OCI-LY3 (cell line): ENCODE data around the gene C8G.

Experiments
- EZH2phosphoT487 ChIP-seq: fragments of 200-600 bp; shearing (Covaris generic); IDR thresholded peaks from 2 replicates; pipeline ENCODE4 v1.6.1; 2018; ENCODE audit warnings: antibody characterized with exemption, mixed run types, low read depth
- TF ChIP-seq, protein P1 (sequence below): fragments of 200-600, 300-600 bp; sonication (generic); IDR thresholded peaks from 2 replicates; pipeline ENCODE4 v1.5.1; 2014; ENCODE audit warnings: antibody characterized with exemption, low read length, low read depth

DNA sequence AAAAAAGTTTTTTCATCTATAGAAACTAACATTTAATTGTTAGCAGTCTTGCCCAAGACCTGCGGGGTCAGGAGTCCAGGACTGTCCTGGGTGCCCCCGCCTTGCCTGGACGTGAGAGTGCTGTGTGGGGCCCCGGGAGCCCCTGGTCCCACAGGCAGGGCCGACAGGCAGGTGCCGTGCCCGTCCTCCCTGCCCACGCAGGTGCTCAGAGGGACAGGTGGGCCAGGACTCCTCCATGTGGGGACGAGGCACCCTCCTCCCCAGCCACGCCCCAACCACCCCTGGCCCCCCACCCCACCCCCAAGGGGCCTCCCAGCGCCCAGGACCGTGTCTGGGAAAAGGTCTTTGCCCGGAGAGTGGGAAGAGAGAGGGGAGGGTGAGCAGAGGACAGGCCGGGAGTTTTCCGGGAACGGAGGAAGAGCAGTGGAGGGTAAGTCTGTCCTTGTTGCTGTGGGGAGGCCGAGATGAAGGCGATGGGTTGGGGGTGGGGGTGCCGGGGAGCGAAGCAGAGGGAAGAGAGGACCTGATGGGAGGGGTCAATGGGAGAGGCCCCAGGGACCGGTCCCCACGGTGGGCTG lies 4.3 kb downstream of the C8G start:
- TF ChIP-seq, protein P1, sequence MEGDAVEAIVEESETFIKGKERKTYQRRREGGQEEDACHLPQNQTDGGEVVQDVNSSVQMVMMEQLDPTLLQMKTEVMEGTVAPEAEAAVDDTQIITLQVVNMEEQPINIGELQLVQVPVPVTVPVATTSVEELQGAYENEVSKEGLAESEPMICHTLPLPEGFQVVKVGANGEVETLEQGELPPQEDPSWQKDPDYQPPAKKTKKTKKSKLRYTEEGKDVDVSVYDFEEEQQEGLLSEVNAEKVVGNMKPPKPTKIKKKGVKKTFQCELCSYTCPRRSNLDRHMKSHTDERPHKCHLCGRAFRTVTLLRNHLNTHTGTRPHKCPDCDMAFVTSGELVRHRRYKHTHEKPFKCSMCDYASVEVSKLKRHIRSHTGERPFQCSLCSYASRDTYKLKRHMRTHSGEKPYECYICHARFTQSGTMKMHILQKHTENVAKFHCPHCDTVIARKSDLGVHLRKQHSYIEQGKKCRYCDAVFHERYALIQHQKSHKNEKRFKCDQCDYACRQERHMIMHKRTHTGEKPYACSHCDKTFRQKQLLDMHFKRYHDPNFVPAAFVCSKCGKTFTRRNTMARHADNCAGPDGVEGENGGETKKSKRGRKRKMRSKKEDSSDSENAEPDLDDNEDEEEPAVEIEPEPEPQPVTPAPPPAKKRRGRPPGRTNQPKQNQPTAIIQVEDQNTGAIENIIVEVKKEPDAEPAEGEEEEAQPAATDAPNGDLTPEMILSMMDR = no peak
- no peak for TF ChIP-seq EZH2phosphoT487
